Gastroesophageal sphincter (tissue), 4 donors: ENCODE measurements around the gene QKI. TPM values are rescaled to one million over a fixed set of nuclear protein-coding genes. Genes with fewer than 3 reads are reported as not detected.

Source experiments
- ATAC-seq: fragments of 150-250 bp; one replicate; pipeline ENCODE4 v1.9.1; 2016; ENCODE audit warnings: mild to moderate bottlenecking, moderate library complexity
- H3K27ac ChIP-seq, 4 donors: fragments of 200-600 bp; sonication (generic) in 3 of 4; 1 replicate in 3 of 4; 2 replicates in 1 of 4; pipeline ENCODE4 v1.5.1; 2016 to 2019
- H3K27me3 ChIP-seq: fragments of 200-600 bp; sonication (generic); one replicate; pipeline ENCODE4 v1.5.1; 2019
- H3K36me3 ChIP-seq, 2 donors: fragments of 200-600 bp; sonication (generic); one replicate each; pipeline ENCODE4 v1.5.1; 2019; ENCODE audit warnings: control low read depth in 1 of 2
- H3K4me1 ChIP-seq, 3 donors: fragments of 200-600 bp; sonication (generic); 1 replicate in 2 of 3; 2 replicates in 1 of 3; pipeline ENCODE4 v1.5.1; 2016 to 2019; ENCODE audit warnings: control low read depth in 2 of 3
- H3K4me3 ChIP-seq, 2 donors: fragments of 200-600 bp; sonication (generic); one replicate each; pipeline ENCODE4 v1.5.1; 2019; ENCODE audit warnings: mild to moderate bottlenecking in 1 of 2, moderate library complexity in 1 of 2
- H3K9me3 ChIP-seq, 3 donors: fragments of 200-600 bp; sonication (generic); one replicate each; pipeline ENCODE4 v1.5.1; 2017 to 2019; ENCODE audit warnings: control low read depth in 2 of 3
- EP300 ChIP-seq: sonication (generic); formaldehyde crosslinking; IDR thresholded peaks from one replicate; pipeline ENCODE4 v1.6.1; 2017; ENCODE audit warnings: antibody characterized with exemption, mild to moderate bottlenecking
- POLR2A ChIP-seq, 2 donors: fragments of 450-650 bp; IDR thresholded peaks; one replicate each; pipeline ENCODE4 v1.6.1; 2017; ENCODE audit warnings: antibody characterized with exemption in 2 of 2, mild to moderate bottlenecking in 2 of 2, moderate library complexity in 1 of 2
- POLR2AphosphoS5 ChIP-seq: sonication (generic); formaldehyde crosslinking; IDR thresholded peaks from one replicate; pipeline ENCODE4 v1.6.1; 2017; ENCODE audit warnings: antibody characterized with exemption
- WGBS, 2 donors: methylation state at CpG; one replicate each; pipeline ENCODE4 v1.1.5; 2018; ENCODE audit warnings: low coverage in 1 of 2; 5-methylcytosine and 5-hydroxymethylcytosine counted together
- total RNA-seq, 4 donors: library from RNA; depleted of rRNA; stranded (reverse); fragments of >200 nt; gene quantifications; one replicate each; pipeline ENCODE4 v1.1.0, GENCODE V29; 2016
- TF ChIP-seq, protein P1 (sequence below), 4 experiments: fragments of 200-600 bp in 2 of 4; fragments of 450-650 bp in 2 of 4; sonication (generic) in 1 of 4; IDR thresholded peaks; one replicate each; pipeline ENCODE4 v1.5.1; 2017 to 2019; ENCODE audit warnings: antibody characterized with exemption in 4 of 4, mild to moderate bottlenecking in 2 of 4, moderate library complexity in 2 of 4

The QKI gene
- total RNA-seq, 4 donors from 2014 or later, result 170 to 249 (median 227) TPM

GRCh38 chr6:163545370-163545769, 130.9 kb downstream of the QKI start:
- Histone ChIP-seq H3K9me3 (no peaks in the 10 kb centered on the region), H3K4me3 (no peak overlapping the region), H3K27me3 (no peaks in the 10 kb centered on the region), H3K4me1 (peaks cover 0 to 46% (median 3%) of the 10 kb centered on the region in 3 donors), H3K36me3 (no peaks in the 10 kb centered on the region), H3K27ac (no peak overlapping the region)
- ATAC-seq, result no peak
- WGBS, 2 donors, result 56 to 61% methylated on average over 3 to 5 of the region's 5 CpGs
- no peak for TF ChIP-seq EP300
- TF ChIP-seq POLR2AphosphoS5, result no peak
- TF ChIP-seq, protein P1, sequence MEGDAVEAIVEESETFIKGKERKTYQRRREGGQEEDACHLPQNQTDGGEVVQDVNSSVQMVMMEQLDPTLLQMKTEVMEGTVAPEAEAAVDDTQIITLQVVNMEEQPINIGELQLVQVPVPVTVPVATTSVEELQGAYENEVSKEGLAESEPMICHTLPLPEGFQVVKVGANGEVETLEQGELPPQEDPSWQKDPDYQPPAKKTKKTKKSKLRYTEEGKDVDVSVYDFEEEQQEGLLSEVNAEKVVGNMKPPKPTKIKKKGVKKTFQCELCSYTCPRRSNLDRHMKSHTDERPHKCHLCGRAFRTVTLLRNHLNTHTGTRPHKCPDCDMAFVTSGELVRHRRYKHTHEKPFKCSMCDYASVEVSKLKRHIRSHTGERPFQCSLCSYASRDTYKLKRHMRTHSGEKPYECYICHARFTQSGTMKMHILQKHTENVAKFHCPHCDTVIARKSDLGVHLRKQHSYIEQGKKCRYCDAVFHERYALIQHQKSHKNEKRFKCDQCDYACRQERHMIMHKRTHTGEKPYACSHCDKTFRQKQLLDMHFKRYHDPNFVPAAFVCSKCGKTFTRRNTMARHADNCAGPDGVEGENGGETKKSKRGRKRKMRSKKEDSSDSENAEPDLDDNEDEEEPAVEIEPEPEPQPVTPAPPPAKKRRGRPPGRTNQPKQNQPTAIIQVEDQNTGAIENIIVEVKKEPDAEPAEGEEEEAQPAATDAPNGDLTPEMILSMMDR (IDR thresholded peaks at IDR 0.05), result no peak
- no peak for TF ChIP-seq POLR2A (IDR thresholded peaks at IDR 0.05)

DNA sequence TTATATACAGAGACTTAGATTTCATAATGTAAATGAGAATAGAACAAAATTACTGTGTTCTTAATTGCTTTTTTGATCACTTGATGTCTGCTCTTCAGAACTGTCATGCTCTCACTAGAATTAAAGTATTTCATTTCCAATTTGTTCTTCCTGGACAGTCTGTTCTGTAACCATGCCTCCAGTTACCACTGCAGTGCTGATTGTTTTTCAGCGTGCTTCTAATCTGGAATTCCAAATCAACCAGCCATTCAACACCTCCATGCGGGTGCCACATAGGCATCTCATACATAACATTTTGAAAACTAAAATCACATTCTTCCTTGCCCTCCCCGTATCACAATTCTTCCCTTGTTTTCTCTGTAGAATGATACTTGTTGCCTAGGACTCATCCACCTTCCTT, 132.8 kb downstream of the QKI start:
- no peak overlapping the region for H3K27ac ChIP-seq
- H3K36me3 ChIP-seq, result no peaks in the 10 kb centered on the region
- H3K4me3 ChIP-seq, result no peak overlapping the region
- no peaks in the 10 kb centered on the region for H3K27me3 ChIP-seq
- H3K9me3 ChIP-seq, result no peaks in the 10 kb centered on the region
- ATAC-seq, result no peak
- 95 to 100% methylated on average over 1 to 2 of the region's 3 CpGs for WGBS, 2 donors
- peaks cover 0 to 38% (median 3%) of the 10 kb centered on the region in 3 donors for H3K4me1 ChIP-seq
- no peak for TF ChIP-seq EP300
- TF ChIP-seq POLR2A (IDR thresholded peaks at IDR 0.05), result no peak
- TF ChIP-seq, protein P1 (IDR thresholded peaks at IDR 0.05), result no peak
- no peak for TF ChIP-seq POLR2AphosphoS5

- no peak for TF ChIP-seq EP300
- H3K27ac ChIP-seq, result no peak overlapping the region
- no peak for ATAC-seq
- no peak overlapping the region for H3K4me3 ChIP-seq
- peaks cover 0 to 34% (median 0%) of the 10 kb centered on the region in 3 donors for H3K4me1 ChIP-seq
- H3K36me3 ChIP-seq, result no peaks in the 10 kb centered on the region
- H3K9me3 ChIP-seq, result no peaks in the 10 kb centered on the region
- 97 to 98% methylated on average over 3 of the region's 3 CpGs for WGBS, 2 donors
- no peaks in the 10 kb centered on the region for H3K27me3 ChIP-seq
These were observed 134.1 kb downstream of the QKI start for GRCh38 chr6:163548624-163549023.

GRCh38 chr6:163554032-163554431, 139.5 kb downstream of the QKI start:
- 87 to 97% methylated on average over 4 of the region's 4 CpGs for WGBS, 2 donors
- no peak for TF ChIP-seq EP300
- TF ChIP-seq, protein P1 (IDR thresholded peaks at IDR 0.05), result no peak
- TF ChIP-seq POLR2AphosphoS5, result no peak
- TF ChIP-seq POLR2A (IDR thresholded peaks at IDR 0.05), result no peak
- Histone ChIP-seq H3K36me3 (peaks cover 0 to 14% of the 10 kb centered on the region in 2 donors), H3K9me3 (no peaks in the 10 kb centered on the region), H3K4me3 (no peak overlapping the region), H3K4me1 (peaks cover 0 to 13% (median 0%) of the 10 kb centered on the region in 3 donors), H3K27ac (no peak overlapping the region), H3K27me3 (no peaks in the 10 kb centered on the region)
- ATAC-seq, result no peak

DNA sequence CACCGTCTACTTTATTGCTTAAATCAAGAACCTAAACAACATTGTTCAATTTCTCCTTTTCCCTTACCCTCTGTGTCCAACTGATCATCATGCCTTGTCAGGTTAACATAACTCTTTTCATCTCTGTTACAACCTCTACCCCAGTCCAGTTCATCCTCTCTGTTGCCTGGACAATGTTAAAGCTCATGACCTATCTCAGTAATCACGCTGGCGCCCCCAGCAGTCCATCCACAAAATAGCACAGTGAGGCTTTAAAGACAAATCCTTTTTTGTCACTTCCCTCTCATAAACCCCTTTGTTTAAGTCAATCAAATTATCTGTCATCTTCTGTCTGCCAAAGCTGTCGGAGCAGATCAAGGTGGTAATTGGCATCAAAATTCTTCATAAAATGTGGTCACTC, 140.1 kb downstream of the QKI start:
- ATAC-seq, result no peak
- Histone ChIP-seq H3K36me3 (peaks cover 0 to 15% of the 10 kb centered on the region in 2 donors), H3K9me3 (no peaks in the 10 kb centered on the region), H3K27me3 (no peaks in the 10 kb centered on the region), H3K4me1 (peaks cover 0 to 7% (median 0%) of the 10 kb centered on the region in 3 donors), H3K4me3 (no peak overlapping the region), H3K27ac (no peak overlapping the region)
- TF ChIP-seq, protein P1 (IDR thresholded peaks at IDR 0.05), result peak; percentile 24 to 52 (median 36)
- no peak for TF ChIP-seq POLR2AphosphoS5
- 72 to 80% methylated on average over 4 of the region's 4 CpGs for WGBS, 2 donors
